HG03139 (cell line): Measurements from ENCODE around the gene HIF1A.

Source experiments
- ATAC-seq: cut with Tn5 transposase; IDR thresholded peaks from one replicate; pipeline ENCODE4 v1.9.1; 2021; ENCODE audit not compliant: unreplicated experiment

Gene HIF1A

GRCh38 chr14:61672796-61673195, 22.5 kb upstream of the HIF1A start:
- ATAC-seq, result no peak

GRCh38 chr14:61673305-61673704, 22.0 kb upstream of the HIF1A start:
- ATAC-seq, result no peak

GRCh38 chr14:61675291-61675690, 20.0 kb upstream of the HIF1A start:
- no peak for ATAC-seq

- no peak for ATAC-seq
Measured at GRCh38 chr14:61677479-61677878, 17.8 kb upstream of the HIF1A start.

GRCh38 chr14:61678975-61679374, 16.3 kb upstream of the HIF1A start:
- ATAC-seq, result no peak

- ATAC-seq, result no peak
Measured at GRCh38 chr14:61681413-61681812, 13.9 kb upstream of the HIF1A start.

GRCh38 chr14:61683108-61683507, 12.2 kb upstream of the HIF1A start:
- no peak for ATAC-seq

GRCh38 chr14:61690039-61690438, 5.3 kb upstream of the HIF1A start:
- ATAC-seq, result no peak

- ATAC-seq, result no peak
Measured at GRCh38 chr14:61690982-61691381, 4.3 kb upstream of the HIF1A start.

GRCh38 chr14:61691495-61691894, 3.8 kb upstream of the HIF1A start:
- no peak for ATAC-seq

- ATAC-seq, result no peak
Measured at GRCh38 chr14:61694039-61694438, 1.3 kb upstream of the HIF1A start.

- peak; percentile 4 for ATAC-seq
Measured at GRCh38 chr14:61695695-61696527, 598 bp downstream of the HIF1A start.

GRCh38 chr14:61696753-61697318, 1.5 kb downstream of the HIF1A start:
- no peak for ATAC-seq

GRCh38 chr14:61698206-61698980, 3.1 kb downstream of the HIF1A start:
- no peak for ATAC-seq

- no peak for ATAC-seq
Measured at GRCh38 chr14:61699027-61699426, 3.7 kb downstream of the HIF1A start.

- ATAC-seq, result no peak
Measured at GRCh38 chr14:61700104-61700886, 5.0 kb downstream of the HIF1A start.

GRCh38 chr14:61701946-61702345, 6.6 kb downstream of the HIF1A start:
- ATAC-seq, result no peak

GRCh38 chr14:61703342-61704129, 8.2 kb downstream of the HIF1A start:
- ATAC-seq, result no peak

- no peak for ATAC-seq
Measured at GRCh38 chr14:61704554-61704953, 9.2 kb downstream of the HIF1A start.

GRCh38 chr14:61705017-61705416, 9.7 kb downstream of the HIF1A start:
- no peak for ATAC-seq
